H9 (cell line): ENCODE results near the gene USP49. TPM values are rescaled to one million over a fixed set of nuclear protein-coding genes. Genes with fewer than 3 reads are reported as not detected.

ENCODE experiments used
- DNase-seq: peaks from one replicate; pipeline ENCODE4 v3.0.0-alpha.2; 2017
- H2AFZ ChIP-seq: one replicate; pipeline ENCODE4 v1.6.1; 2013; ENCODE audit warnings: mild to moderate bottlenecking, low read length, control low read depth, moderate library complexity
- H2AK5ac ChIP-seq: 2 replicates; pipeline ENCODE4 v1.6.1; 2013; ENCODE audit warnings: low read length, control low read depth, mixed read lengths; ENCODE audit not compliant: insufficient read length
- H2BK120ac ChIP-seq: one replicate; pipeline ENCODE4 v1.6.1; 2013; ENCODE audit warnings: low read depth, mild to moderate bottlenecking, low read length, control low read depth, inconsistent platforms; ENCODE audit not compliant: poor library complexity, severe bottlenecking
- H2BK12ac ChIP-seq: 2 replicates; pipeline ENCODE4 v1.6.1; 2013; ENCODE audit warnings: low read length, control low read depth, mixed read lengths, low read depth; ENCODE audit not compliant: insufficient read length
- H2BK15ac ChIP-seq: 2 replicates; pipeline ENCODE4 v1.6.1; 2013; ENCODE audit warnings: low read depth, low read length, control low read depth
- H2BK20ac ChIP-seq: one replicate; pipeline ENCODE4 v1.6.1; 2013; ENCODE audit warnings: low read depth, mild to moderate bottlenecking, low read length, control low read depth, inconsistent platforms; ENCODE audit not compliant: poor library complexity, severe bottlenecking
- H2BK5ac ChIP-seq: 2 replicates; pipeline ENCODE4 v1.6.1; 2013; ENCODE audit warnings: low read length, control low read depth, mixed read lengths; ENCODE audit not compliant: insufficient read length
- H3K14ac ChIP-seq: 2 replicates; pipeline ENCODE4 v1.6.1; 2013; ENCODE audit warnings: low read length, control low read depth; ENCODE audit not compliant: insufficient read depth
- H3K18ac ChIP-seq: 2 replicates; pipeline ENCODE4 v1.6.1; 2013; ENCODE audit warnings: low read depth, mild to moderate bottlenecking, mixed read lengths, low read length, control low read depth; ENCODE audit not compliant: insufficient read length
- H3K23ac ChIP-seq: 2 replicates; pipeline ENCODE4 v1.6.1; 2013; ENCODE audit warnings: low read length, control low read depth, mixed read lengths, low read depth; ENCODE audit not compliant: insufficient read length
- H3K23me2 ChIP-seq: 2 replicates; pipeline ENCODE4 v1.6.1; 2013; ENCODE audit warnings: low read depth, mild to moderate bottlenecking, mixed read lengths, low read length, control low read depth; ENCODE audit not compliant: insufficient read length, poor library complexity, severe bottlenecking
- H3K27ac ChIP-seq: 2 replicates; pipeline ENCODE4 v1.5.1; 2013; ENCODE audit warnings: low read length, control low read depth, mixed read lengths, low read depth; ENCODE audit not compliant: insufficient read length
- H3K27me3 ChIP-seq: 2 replicates; pipeline ENCODE4 v1.6.1; 2013; ENCODE audit warnings: low read length, control low read depth, inconsistent platforms; ENCODE audit not compliant: insufficient read depth
- H3K4ac ChIP-seq: 2 replicates; pipeline ENCODE4 v1.6.1; 2013; ENCODE audit warnings: low read depth, mild to moderate bottlenecking, control low read depth, inconsistent platforms, low read length, moderate library complexity
- H3K4me1 ChIP-seq: 2 replicates; pipeline ENCODE4 v1.6.1; 2013; ENCODE audit warnings: low read length, control low read depth, inconsistent platforms; ENCODE audit not compliant: insufficient read depth
- H3K4me2 ChIP-seq: 2 replicates; pipeline ENCODE4 v1.6.1; 2013; ENCODE audit warnings: low read length, control low read depth, mixed read lengths; ENCODE audit not compliant: insufficient read length, insufficient read depth
- H3K56ac ChIP-seq: 2 replicates; pipeline ENCODE4 v1.6.1; 2013; ENCODE audit warnings: low read depth, mild to moderate bottlenecking, mixed read lengths, low read length, control low read depth; ENCODE audit not compliant: insufficient read length
- H3K79me1 ChIP-seq: 2 replicates; pipeline ENCODE4 v1.6.1; 2013; ENCODE audit warnings: low read depth, mild to moderate bottlenecking, moderate library complexity, low read length, control low read depth, inconsistent platforms; ENCODE audit not compliant: insufficient read depth, poor library complexity, severe bottlenecking
- H3K79me2 ChIP-seq: 2 replicates; pipeline ENCODE4 v1.6.1; 2013; ENCODE audit warnings: low read length, control low read depth, inconsistent platforms; ENCODE audit not compliant: insufficient read depth
- H3K9ac ChIP-seq: 2 replicates; pipeline ENCODE4 v1.6.1; 2013; ENCODE audit warnings: low read length, control low read depth, mixed read lengths; ENCODE audit not compliant: insufficient read length; ENCODE audit errors: extremely low read depth
- H3K9me3 ChIP-seq: one replicate; pipeline ENCODE4 v1.6.1; 2013; ENCODE audit warnings: low read depth, low read length, inconsistent platforms; ENCODE audit not compliant: control insufficient read depth
- H3T11ph ChIP-seq: one replicate; pipeline ENCODE4 v1.6.1; 2013; ENCODE audit warnings: mild to moderate bottlenecking, low read length, control low read depth, inconsistent platforms
- H4K20me1 ChIP-seq: one replicate; pipeline ENCODE4 v1.6.1; 2013; ENCODE audit not compliant: control insufficient read depth, insufficient read length, insufficient read depth
- H4K5ac ChIP-seq: 2 replicates; pipeline ENCODE4 v1.6.1; 2013; ENCODE audit warnings: low read depth, mild to moderate bottlenecking, mixed read lengths, low read length, control low read depth; ENCODE audit not compliant: insufficient read length
- H4K8ac ChIP-seq: replicated peaks from 2 replicates; pipeline ENCODE4 v1.6.1; 2013; ENCODE audit warnings: low read length, control low read depth, mixed read lengths, low read depth; ENCODE audit not compliant: insufficient read length
- H4K91ac ChIP-seq: 2 replicates; pipeline ENCODE4 v1.6.1; 2013; ENCODE audit warnings: low read depth, mild to moderate bottlenecking, moderate library complexity, mixed read lengths, low read length, control low read depth; ENCODE audit not compliant: insufficient read length
- H3K27ac Mint-ChIP-seq, 3 experiments: 2 replicates in 2 of 3; 3 replicates in 1 of 3; pipeline ENCODE4 v1.8.0; 2020 to 2021; ENCODE audit warnings: mixed read lengths in 3 of 3, mild to moderate bottlenecking in 1 of 3, moderate library complexity in 1 of 3
- H3K27me3 Mint-ChIP-seq: 2 replicates; pipeline ENCODE4 v1.8.0; 2021; ENCODE audit warnings: low read depth, mild to moderate bottlenecking, moderate library complexity, mixed read lengths
- H3K36me3 Mint-ChIP-seq, 3 experiments: 2 replicates in 2 of 3; 3 replicates in 1 of 3; pipeline ENCODE4 v1.8.0; 2020 to 2021; ENCODE audit warnings: low read depth in 3 of 3, mixed read lengths in 3 of 3; ENCODE audit not compliant: insufficient read depth in 1 of 3
- H3K4me1 Mint-ChIP-seq, 2 experiments: 2 replicates each; pipeline ENCODE4 v1.8.0; 2020; ENCODE audit warnings: mixed read lengths in 2 of 2
- H3K4me3 Mint-ChIP-seq, 2 experiments: 2 replicates in 1 of 2; 3 replicates in 1 of 2; pipeline ENCODE4 v1.8.0; 2020 to 2021; ENCODE audit warnings: mild to moderate bottlenecking in 2 of 2, mixed read lengths in 2 of 2, moderate library complexity in 1 of 2
- H3K9me3 Mint-ChIP-seq, 2 experiments: 2 replicates in 1 of 2; 3 replicates in 1 of 2; pipeline ENCODE4 v1.8.0; 2020; ENCODE audit warnings: mild to moderate bottlenecking in 2 of 2, mixed read lengths in 2 of 2, moderate library complexity in 1 of 2
- WGBS: extraction: QIAGEN DNeasy Blood & Tissue Kit; methylation state at CpG from one replicate; pipeline ENCODE4 v1.1.7; 2013; ENCODE audit warnings: missing lambda C conversion rate, low lambda C conversion rate, mixed read lengths; ENCODE audit not compliant: insufficient read length; ENCODE audit errors: extremely low coverage; 5-methylcytosine and 5-hydroxymethylcytosine counted together
- total RNA-seq: library from RNA; stranded (reverse); gene quantifications from 2 replicates; pipeline ENCODE4 v1.2.1, GENCODE V29; 2021
- TF ChIP-seq, protein P1 (sequence below): fragments of 200-600 bp; sonication (generic); conservative IDR thresholded peaks from 3 replicates; pipeline ENCODE4 v1.8.0; 2021; ENCODE audit warnings: antibody characterized with exemption, mild to moderate bottlenecking

Gene USP49
- total RNA-seq, 1 experiment from 2014 or later, result 19.0 TPM

DNA sequence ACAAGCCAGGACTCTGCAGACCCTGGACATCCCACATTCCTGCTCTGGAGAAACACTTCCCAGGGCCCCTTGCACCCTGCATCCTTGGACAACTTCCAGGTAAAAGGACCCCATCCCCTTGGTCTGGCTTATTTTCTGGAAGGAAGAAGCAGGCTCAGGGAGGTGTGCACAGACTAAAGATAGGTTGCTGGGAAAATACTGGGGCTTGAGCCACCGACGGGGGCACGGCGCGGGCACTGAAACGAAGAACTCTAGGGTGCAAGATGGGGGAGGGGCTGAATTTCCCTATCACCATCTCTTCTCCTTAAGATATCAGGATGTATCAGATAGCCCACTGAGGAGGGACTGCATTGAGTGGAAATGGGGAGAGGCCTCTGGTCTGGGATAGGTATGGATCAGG, 116.3 kb downstream of the USP49 start:
- H3K36me3 Mint-ChIP-seq, result peaks cover 6 to 17% (median 13%) of the 10 kb centered on the region in 3 experiments; a peak in 6 of 7 replicates
- Histone ChIP-seq H3K18ac (no peak overlapping the region), H3T11ph (no peak overlapping the region), H3K23ac (no peak overlapping the region), H2AK5ac (no peak overlapping the region), H3K27me3 (peaks cover 4% of the 10 kb centered on the region; the same call in 1 of the 2 replicates), H3K9me3 (no peaks in the 10 kb centered on the region), H2BK120ac (no peak overlapping the region), H3K4me1 (no peaks in the 10 kb centered on the region), H3K56ac (no peak overlapping the region), H3K4ac (no peak overlapping the region), H3K27ac (no peak overlapping the region), H4K5ac (no peak overlapping the region), H3K79me1 (no peaks in the 10 kb centered on the region), H3K23me2 (peaks cover 11% of the 10 kb centered on the region), H3K9ac (peak overlapping the region; percentile 54), H4K20me1 (no peaks in the 10 kb centered on the region), H2BK12ac (no peak overlapping the region), H3K14ac (no peak overlapping the region; the same call in 1 of the 2 replicates), H3K4me2 (peak overlapping the region; percentile 96), H3K79me2 (no peaks in the 10 kb centered on the region), H2AFZ (no peak overlapping the region), H2BK15ac (no peak overlapping the region), H2BK20ac (no peak overlapping the region), H2BK5ac (no peak overlapping the region), H4K91ac (no peak overlapping the region), H4K8ac (no peak overlapping the region)
- no peak overlapping the region for H3K27ac Mint-ChIP-seq
- no peaks in the 10 kb centered on the region for H3K9me3 Mint-ChIP-seq
- TF ChIP-seq, protein P1, sequence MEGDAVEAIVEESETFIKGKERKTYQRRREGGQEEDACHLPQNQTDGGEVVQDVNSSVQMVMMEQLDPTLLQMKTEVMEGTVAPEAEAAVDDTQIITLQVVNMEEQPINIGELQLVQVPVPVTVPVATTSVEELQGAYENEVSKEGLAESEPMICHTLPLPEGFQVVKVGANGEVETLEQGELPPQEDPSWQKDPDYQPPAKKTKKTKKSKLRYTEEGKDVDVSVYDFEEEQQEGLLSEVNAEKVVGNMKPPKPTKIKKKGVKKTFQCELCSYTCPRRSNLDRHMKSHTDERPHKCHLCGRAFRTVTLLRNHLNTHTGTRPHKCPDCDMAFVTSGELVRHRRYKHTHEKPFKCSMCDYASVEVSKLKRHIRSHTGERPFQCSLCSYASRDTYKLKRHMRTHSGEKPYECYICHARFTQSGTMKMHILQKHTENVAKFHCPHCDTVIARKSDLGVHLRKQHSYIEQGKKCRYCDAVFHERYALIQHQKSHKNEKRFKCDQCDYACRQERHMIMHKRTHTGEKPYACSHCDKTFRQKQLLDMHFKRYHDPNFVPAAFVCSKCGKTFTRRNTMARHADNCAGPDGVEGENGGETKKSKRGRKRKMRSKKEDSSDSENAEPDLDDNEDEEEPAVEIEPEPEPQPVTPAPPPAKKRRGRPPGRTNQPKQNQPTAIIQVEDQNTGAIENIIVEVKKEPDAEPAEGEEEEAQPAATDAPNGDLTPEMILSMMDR, result no peak
- no peak for DNase-seq
- H3K27me3 Mint-ChIP-seq, result peaks cover 36% of the 10 kb centered on the region
- H3K4me3 Mint-ChIP-seq, result peak overlapping the region; percentile 80 to 91
- WGBS, result no CpG with 5 or more reads among the region's 6 CpGs
- H3K4me1 Mint-ChIP-seq, result peaks cover 13 to 15% of the 10 kb centered on the region in 2 experiments
